ENCODE results near the gene CLNK.

DNA sequence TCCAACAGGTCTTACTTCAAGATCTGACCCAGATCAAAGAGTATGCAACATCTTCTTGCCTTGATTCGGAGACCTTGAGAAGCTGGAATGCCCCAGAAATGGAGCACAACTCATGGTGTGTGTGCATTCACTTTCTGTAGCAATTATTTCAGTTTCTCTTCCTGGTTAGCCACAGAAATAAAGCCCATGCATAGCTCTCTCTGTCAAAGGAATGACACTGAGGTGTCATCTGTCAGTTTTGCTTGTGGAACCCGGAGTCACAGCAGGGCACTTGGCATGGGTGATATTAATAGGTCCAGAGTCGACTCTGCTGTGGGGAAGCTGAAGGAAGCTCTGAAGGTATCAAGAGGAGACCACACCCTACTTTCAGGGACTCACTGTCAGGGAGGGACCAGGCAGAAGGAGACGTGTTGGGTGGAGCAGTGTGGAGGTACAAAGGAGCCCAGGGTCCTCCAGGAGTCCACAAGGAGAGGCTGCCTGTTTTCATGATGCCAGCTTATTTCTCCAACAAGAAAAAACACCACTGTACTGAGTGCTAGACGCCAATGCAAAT, 10.7 kb downstream of the CLNK start:
- TF ChIP-seq NFRKB (IDR thresholded peaks at IDR 0.05) (no peak), TARDBP (IDR thresholded peaks at IDR 0.05) (no peak), ARNT (IDR thresholded peaks at IDR 0.05) (no peak), FOXA1 (IDR thresholded peaks at IDR 0.05) (no peak), L3MBTL2 (conservative IDR thresholded peaks at IDR 0.05) (no peak)
